IMR-90 (cell line): ENCODE results near the gene ANAPC1. TPM values are rescaled to one million over a fixed set of nuclear protein-coding genes. Genes with fewer than 3 reads are reported as not detected.
"Not testable (repeated sequence)": the region's sequence is repeated elsewhere in the genome, so short reads cannot be mapped to it uniquely, and the experiment has no call there.

ENCODE experiments used
- ATAC-seq: fragments of 200-7000 bp; cut with Tn5 transposase; 2 replicates; pipeline ENCODE4 v1.9.1; 2020; ENCODE audit warnings: low read depth, mild to moderate bottlenecking, moderate library complexity
- BruUV-seq: library from RNA; stranded (reverse); fragments of 400-500 nt; replicated peaks from 2 replicates; lab custom pipeline; 2021; lab: Mats Ljungman, UMichigan
- CTCF ChIA-PET: fragments of 300-600 bp; formaldehyde crosslinking; extraction: SDS; loops from one replicate; lab custom pipeline; 2021; ENCODE audit warnings: antibody characterized with exemption; lab: Yijun Ruan, JAX
- POLR2A ChIA-PET: fragments of 300-600 bp; sonication (Branson Sonifier 250); formaldehyde crosslinking; loops from one replicate; lab custom pipeline; 2022; ENCODE audit warnings: antibody characterized with exemption; ENCODE audit not compliant: unreplicated experiment; lab: Charles Lee
- DNase-seq: peaks from one replicate; pipeline ENCODE4 v3.0.0; 2013
- H2AFZ ChIP-seq: replicated peaks from 2 replicates; pipeline ENCODE3; 2013; ENCODE audit warnings: low read length, mild to moderate bottlenecking; ENCODE audit not compliant: poor library complexity
- H2AK5ac ChIP-seq: 2 replicates; pipeline ENCODE4 v1.6.1; 2013; ENCODE audit warnings: low read depth, low read length, inconsistent platforms
- H2AK9ac ChIP-seq: replicated peaks from 2 replicates; pipeline ENCODE3; 2013; ENCODE audit warnings: mild to moderate bottlenecking, low read depth, low read length, moderate library complexity; ENCODE audit not compliant: poor library complexity
- H2BK120ac ChIP-seq: 2 replicates; pipeline ENCODE4 v1.6.1; 2013; ENCODE audit warnings: low read depth, low read length, inconsistent platforms
- H2BK15ac ChIP-seq: 3 replicates; pipeline ENCODE4 v1.6.1; 2013; ENCODE audit warnings: low read depth, low read length, inconsistent platforms
- H2BK20ac ChIP-seq: 2 replicates; pipeline ENCODE4 v1.6.1; 2013; ENCODE audit warnings: low read depth, mild to moderate bottlenecking, inconsistent platforms, low read length, moderate library complexity
- H2BK5ac ChIP-seq: 2 replicates; pipeline ENCODE4 v1.6.1; 2013; ENCODE audit warnings: mild to moderate bottlenecking, low read depth, low read length, inconsistent platforms; ENCODE audit not compliant: poor library complexity, severe bottlenecking
- H3K14ac ChIP-seq: replicated peaks from 2 replicates; pipeline ENCODE4 v1.6.1; 2013; ENCODE audit warnings: low read depth, low read length, inconsistent platforms
- H3K18ac ChIP-seq: 2 replicates; pipeline ENCODE4 v1.6.1; 2013; ENCODE audit warnings: low read depth, low read length, control low read depth
- H3K23ac ChIP-seq: 2 replicates; pipeline ENCODE4 v1.6.1; 2013; ENCODE audit warnings: low read depth, low read length, inconsistent platforms
- H3K27ac ChIP-seq: 2 replicates; pipeline ENCODE4 v1.5.1; 2013; ENCODE audit warnings: mild to moderate bottlenecking, control low read depth, low read length; ENCODE audit not compliant: insufficient read depth
- H3K27me3 ChIP-seq: 2 replicates; pipeline ENCODE4 v1.6.1; 2013; ENCODE audit warnings: low read length; ENCODE audit not compliant: control insufficient read depth, insufficient read depth
- H3K36me3 ChIP-seq: 2 replicates; pipeline ENCODE4 v1.6.1; 2013; ENCODE audit warnings: low read length, mixed read lengths; ENCODE audit not compliant: control insufficient read depth, insufficient read depth
- H3K4ac ChIP-seq: 2 replicates; pipeline ENCODE4 v1.6.1; 2013; ENCODE audit warnings: low read depth, low read length, inconsistent platforms
- H3K4me1 ChIP-seq: 2 replicates; pipeline ENCODE4 v1.6.1; 2013; ENCODE audit warnings: low read length, mixed read lengths; ENCODE audit not compliant: control insufficient read depth, insufficient read depth
- H3K4me2 ChIP-seq: 2 replicates; pipeline ENCODE4 v1.6.1; 2013; ENCODE audit warnings: low read depth, mild to moderate bottlenecking, control low read depth, low read length, moderate library complexity
- H3K4me3 ChIP-seq: 2 replicates; pipeline ENCODE4 v1.5.1; 2013; ENCODE audit warnings: low read depth, mild to moderate bottlenecking, control low read depth, low read length, moderate library complexity; ENCODE audit not compliant: insufficient read depth
- H3K56ac ChIP-seq: 2 replicates; pipeline ENCODE4 v1.6.1; 2013; ENCODE audit warnings: low read length, inconsistent platforms; ENCODE audit not compliant: insufficient read depth; ENCODE audit errors: extremely low read depth
- H3K79me1 ChIP-seq, 2 experiments: 2 replicates each; pipeline ENCODE4 v1.6.1; 2013; ENCODE audit warnings: low read length in 2 of 2, inconsistent platforms in 1 of 2, low read depth in 1 of 2
- H3K9ac ChIP-seq: 2 replicates; pipeline ENCODE4 v1.6.1; 2013; ENCODE audit warnings: low read depth, low read length, control low read depth
- H3K9me1 ChIP-seq: 2 replicates; pipeline ENCODE4 v1.6.1; 2013; ENCODE audit warnings: low read length, inconsistent platforms; ENCODE audit not compliant: insufficient read depth
- H3K9me3 ChIP-seq: 2 replicates; pipeline ENCODE4 v1.6.1; 2013; ENCODE audit warnings: low read length; ENCODE audit not compliant: control insufficient read depth, insufficient read depth
- H4K20me1 ChIP-seq: 2 replicates; pipeline ENCODE4 v1.6.1; 2013; ENCODE audit warnings: low read length, inconsistent platforms; ENCODE audit not compliant: insufficient read depth
- H4K5ac ChIP-seq: 2 replicates; pipeline ENCODE4 v1.6.1; 2013; ENCODE audit warnings: mild to moderate bottlenecking, low read depth, low read length, control low read depth
- H4K8ac ChIP-seq, 2 experiments: 2 replicates each; pipeline ENCODE4 v1.6.1; 2013; ENCODE audit warnings: low read depth in 2 of 2, low read length in 2 of 2, control low read depth in 1 of 2, inconsistent platforms in 1 of 2
- H4K91ac ChIP-seq: 2 replicates; pipeline ENCODE4 v1.6.1; 2013; ENCODE audit warnings: low read depth, low read length, inconsistent platforms; ENCODE audit not compliant: insufficient read depth
- BHLHE40 ChIP-seq: fragments of 150-350 bp; IDR thresholded peaks from 2 replicates; pipeline ENCODE4 v1.6.1; 2016; ENCODE audit warnings: mild to moderate bottlenecking, low read depth, low read length
- CHD1 ChIP-seq: IDR thresholded peaks from 2 replicates; pipeline ENCODE4 v1.6.1; 2012; ENCODE audit warnings: low read depth, low read length, improper control_type of control experiment
- ELK1 ChIP-seq: fragments of 150-350 bp; IDR thresholded peaks from 2 replicates; pipeline ENCODE4 v1.6.1; 2016; ENCODE audit warnings: low read depth, mild to moderate bottlenecking, low read length, moderate library complexity, borderline replicate concordance
- MAFK ChIP-seq: IDR thresholded peaks from 2 replicates; pipeline ENCODE4 v1.6.1; 2012; ENCODE audit warnings: low read depth, low read length, improper control_type of control experiment
- MAZ ChIP-seq: IDR thresholded peaks from 2 replicates; pipeline ENCODE4 v1.6.1; 2012; ENCODE audit warnings: low read depth, mild to moderate bottlenecking, low read length, improper control_type of control experiment, moderate library complexity, borderline replicate concordance
- NFE2L2 ChIP-seq: fragments of 150-350 bp; IDR thresholded peaks from 2 replicates; pipeline ENCODE4 v1.6.1; 2016; ENCODE audit warnings: low read depth, mild to moderate bottlenecking, low read length
- RFX5 ChIP-seq: IDR thresholded peaks from 2 replicates; pipeline ENCODE4 v1.8.0; 2012; ENCODE audit warnings: low read depth, mild to moderate bottlenecking, low read length, moderate library complexity
- WGBS, 2 experiments: methylation state at CpG; one replicate each; pipeline versions ENCODE4 v1.1.5 to v1.1.7; 2013; ENCODE audit warnings: missing lambda C conversion rate in 2 of 2; ENCODE audit not compliant: insufficient read length in 1 of 2; ENCODE audit errors: extremely low coverage in 2 of 2; 5-methylcytosine and 5-hydroxymethylcytosine counted together
- dilution Hi-C: fragments of 300-500 bp; cut with HindIII; formaldehyde crosslinking; loops from one replicate; pipeline ENCODE4 v1.14.3; 2018; ENCODE audit warnings: low sequenced_read_pairs; ENCODE audit not compliant: unreplicated experiment
- in situ Hi-C: fragments of 300-500 bp; cut with MboI; formaldehyde crosslinking; loops from 3 replicates; pipeline ENCODE4 v1.14.3; 2019; ENCODE audit warnings: low sequenced_read_pairs, inconsistent platforms, mixed read lengths
- intact Hi-C: fragments of 100-400 bp; cut with micrococcal nuclease; formaldehyde crosslinking; loops from 2 replicates; pipeline ENCODE4 v1.10.0; 2022
- polyA plus RNA-seq, 3 experiments: library from polyadenylated mRNA; depleted of rRNA; stranded (reverse); fragments of >200 nt; gene quantifications; 2 replicates each; pipeline ENCODE4 v1.2.3, GENCODE V29; 2012; ENCODE audit warnings: low replicate concordance in 1 of 3
- total RNA-seq: library from RNA; depleted of rRNA; stranded (reverse); fragments of >200 nt; gene quantifications from 2 replicates; pipeline ENCODE4 v1.2.3, GENCODE V29; 2012

ANAPC1 gene
- total and polyA plus RNA-seq, 2 of the 4 experiments (the other 2 are of a cell fraction), result 14.6 to 50.7 TPM

- Histone ChIP-seq H3K4me2 (no peak overlapping the region), H4K20me1 (no peaks in the 10 kb centered on the region), H2BK20ac (no peak overlapping the region), H2AFZ (no peak overlapping the region), H3K79me1 (no peaks in the 10 kb centered on the region), H3K9me3 (no peaks in the 10 kb centered on the region), H3K4ac (no peak overlapping the region), H2AK9ac (peak overlapping the region; percentile 7), H3K27ac (no peak overlapping the region), H3K23ac (no peak overlapping the region), H3K27me3 (peaks cover 13% of the 10 kb centered on the region), H4K91ac (no peak overlapping the region), H2BK120ac (no peak overlapping the region), H3K4me3 (no peak overlapping the region), H2BK15ac (no peak overlapping the region), H3K9ac (no peak overlapping the region), H3K18ac (no peak overlapping the region), H3K9me1 (no peaks in the 10 kb centered on the region), H3K14ac (no peak overlapping the region), H3K56ac (no peak overlapping the region), H3K36me3 (no peaks in the 10 kb centered on the region), H2BK5ac (no peak overlapping the region), H2AK5ac (no peak overlapping the region), H4K8ac (no peak overlapping the region), H4K5ac (no peak overlapping the region), H3K4me1 (no peaks in the 10 kb centered on the region; the same call in 1 of the 2 replicates)
- ATAC-seq, result no peak
- BruUV-seq, result no TSS peak
- ChIA-PET POLR2A (no interaction called here), CTCF (no interaction called here)
- no peak for TF ChIP-seq BHLHE40
- TF ChIP-seq NFE2L2, result no peak
- no peak for TF ChIP-seq MAFK
- no peak for TF ChIP-seq RFX5
- no peak for TF ChIP-seq CHD1
- TF ChIP-seq MAZ, result no peak
- TF ChIP-seq ELK1, result no peak
- no peak for DNase-seq
- intact Hi-C loops (no loop called here), in situ Hi-C loops (no loop called here), dilution Hi-C loops (no loop called here)
- WGBS, 2 experiments, result no CpG with 5 or more reads among the region's 2 CpGs
Measured at GRCh38 chr2:111912547-111912946, 28.6 kb upstream of the ANAPC1 start.

DNA sequence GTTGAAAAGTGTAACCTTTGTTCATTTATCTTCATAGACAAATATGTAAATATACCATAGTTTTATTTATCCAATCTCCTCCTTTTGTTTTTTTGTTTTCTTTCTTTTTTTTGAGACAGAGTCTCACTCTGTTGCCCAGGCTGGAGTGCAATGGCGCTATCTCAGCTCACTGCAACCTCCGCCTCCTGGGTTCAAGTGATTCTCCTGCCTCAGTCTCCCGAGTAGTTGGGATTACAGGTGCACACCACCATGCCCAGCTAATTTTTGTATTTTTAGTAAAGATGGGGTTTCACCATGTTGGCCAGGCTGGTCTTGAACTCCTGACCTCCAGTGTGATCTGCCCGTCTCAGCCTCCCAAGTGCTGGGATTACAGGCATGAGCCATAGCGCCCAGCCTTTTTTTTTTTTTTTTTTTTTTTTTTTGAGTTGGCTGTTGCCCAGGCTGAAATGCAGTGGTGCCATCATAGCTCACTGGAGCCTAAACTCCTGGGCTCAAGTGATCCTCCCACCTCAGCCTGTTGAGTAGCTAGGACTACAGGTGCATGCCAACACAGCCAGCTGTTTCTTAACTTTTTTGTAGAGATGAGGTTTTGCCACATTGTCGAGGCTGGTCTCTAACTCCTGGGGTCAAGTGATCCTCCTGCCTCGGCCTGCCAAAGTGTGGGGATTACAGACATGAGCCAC, 27.4 kb upstream of the ANAPC1 start:
- H2BK5ac ChIP-seq, H3K56ac ChIP-seq, H3K18ac ChIP-seq, DNase-seq, H3K14ac ChIP-seq, H3K9me3 ChIP-seq, H3K4me3 ChIP-seq, H4K5ac ChIP-seq, H3K79me1 ChIP-seq, POLR2A ChIA-PET, H3K9me1 ChIP-seq, H3K4me2 ChIP-seq, H2AFZ ChIP-seq, H2AK5ac ChIP-seq, H4K20me1 ChIP-seq, H3K36me3 ChIP-seq, H4K8ac ChIP-seq, H3K23ac ChIP-seq, dilution Hi-C loops, H2AK9ac ChIP-seq, CTCF ChIA-PET, H3K4me1 ChIP-seq, H3K9ac ChIP-seq, in situ Hi-C loops, intact Hi-C loops, H2BK15ac ChIP-seq, ATAC-seq, H2BK20ac ChIP-seq, H3K4ac ChIP-seq, H3K27me3 ChIP-seq, BruUV-seq, H3K27ac ChIP-seq, H2BK120ac ChIP-seq, H4K91ac ChIP-seq: not testable (repeated sequence)
- no CpG with 5 or more reads among the region's 7 CpGs for WGBS, 2 experiments
